Heart left ventricle (tissue), 13 donors: ENCODE measurements around the gene KCNQ1OT1.

ENCODE experiments used
- CTCF ChIP-seq, 12 donors: fragments of 200-600 bp; sonication (generic) in 4 of 12; IDR thresholded peaks; one replicate each; pipeline versions ENCODE4 v1.5.0 to v1.8.0; 2018 to 2022; ENCODE audit warnings: antibody characterized with exemption in 12 of 12, mild to moderate bottlenecking in 5 of 12
- POLR2A ChIP-seq, 2 donors: fragments of 450-650 bp; IDR thresholded peaks; one replicate each; pipeline ENCODE4 v1.6.1; 2017; ENCODE audit warnings: antibody characterized with exemption in 2 of 2, mild to moderate bottlenecking in 2 of 2, moderate library complexity in 2 of 2
- donor health status: ischemic (EF 13 %, LVEDD 7.1; RV severe dilation, severe dysfunction).
- donor health status: DM: no; HTN: yes; CAD: no.
- donor health status: DM: no; HTN: no; CAD: no.
- donor health status: ischemic (EF 25% LVEDD 6.9; RV normal size, moderate dysfunction).
- donor health status: ischemic (EF 25% LVEDD 5.7; RV mildly dilated, moderate dysfunction).
- donor health status: ischemic (EF 35%, LVEDD 5.7; RV mildly dilated, moderate dysfunction).
- donor health status: nonischemic (EF 11% LVEDD 7.7; RV severe dilation, severe dysfunction).
- donor health status: DM: yes; HTN: yes; CAD: no.
- donor health status: PGD.
- donor health status: ischemic (EF 29% LVEDD 5.4; RV normal size, mild dysfunction).
- donor health status: nonischemic (EF 23%, LVEDD 6.1; RV moderate dilation, normal function).

- TF ChIP-seq CTCF (IDR thresholded peaks at IDR 0.05) (no peak), POLR2A (IDR thresholded peaks at IDR 0.05) (no peak)
Measured at GRCh38 chr11:2689651-2690575, 9.9 kb downstream of the KCNQ1OT1 start.
